Thyroid gland (tissue), 4 donors: ENCODE results near the gene ALOX15B.

Experiments
- POLR2A ChIP-seq, 2 donors: fragments of 450-650 bp; IDR thresholded peaks; one replicate each; pipeline ENCODE4 v1.6.1; 2017; ENCODE audit warnings: antibody characterized with exemption in 2 of 2, mild to moderate bottlenecking in 2 of 2, moderate library complexity in 1 of 2
- TF ChIP-seq, protein P1 (sequence below), 6 experiments: fragments of 200-600 bp in 3 of 6; fragments of 450-650 bp in 3 of 6; sonication (generic) in 3 of 6; IDR thresholded peaks; one replicate each; pipeline ENCODE4 v1.5.1; 2016 to 2019; ENCODE audit warnings: antibody characterized with exemption in 6 of 6, mild to moderate bottlenecking in 2 of 6, inconsistent platforms in 1 of 6, moderate library complexity in 1 of 6

DNA sequence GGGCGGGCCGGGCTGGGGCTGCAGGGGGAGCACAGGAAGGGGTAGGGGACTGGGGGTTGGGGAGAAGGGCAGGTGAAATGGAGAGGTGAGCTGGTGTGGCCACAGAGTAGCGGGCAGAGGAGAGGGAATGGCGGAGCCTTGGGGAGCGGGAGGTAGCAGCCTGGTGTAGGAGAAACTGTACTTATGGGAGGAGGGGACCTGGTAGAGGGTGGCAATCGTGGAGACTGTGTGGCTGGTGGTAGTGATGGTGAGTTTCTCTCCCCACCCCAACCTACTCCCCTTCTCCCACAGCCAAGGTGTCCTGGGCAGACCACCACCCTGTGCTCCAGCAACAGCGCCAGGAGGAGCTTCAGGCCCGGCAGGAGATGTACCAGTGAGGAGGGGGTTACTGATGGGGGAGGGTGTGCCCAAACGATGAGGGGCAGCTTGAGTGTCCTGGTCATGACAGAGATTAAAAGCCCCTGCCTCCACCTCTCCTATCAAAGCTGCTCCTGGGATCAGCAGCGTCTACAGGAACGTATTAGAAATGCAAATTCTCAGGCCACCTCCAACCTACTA is 831 bp downstream of the ALOX15B start:
- no peak for TF ChIP-seq POLR2A (IDR thresholded peaks at IDR 0.05)
- TF ChIP-seq, protein P1, sequence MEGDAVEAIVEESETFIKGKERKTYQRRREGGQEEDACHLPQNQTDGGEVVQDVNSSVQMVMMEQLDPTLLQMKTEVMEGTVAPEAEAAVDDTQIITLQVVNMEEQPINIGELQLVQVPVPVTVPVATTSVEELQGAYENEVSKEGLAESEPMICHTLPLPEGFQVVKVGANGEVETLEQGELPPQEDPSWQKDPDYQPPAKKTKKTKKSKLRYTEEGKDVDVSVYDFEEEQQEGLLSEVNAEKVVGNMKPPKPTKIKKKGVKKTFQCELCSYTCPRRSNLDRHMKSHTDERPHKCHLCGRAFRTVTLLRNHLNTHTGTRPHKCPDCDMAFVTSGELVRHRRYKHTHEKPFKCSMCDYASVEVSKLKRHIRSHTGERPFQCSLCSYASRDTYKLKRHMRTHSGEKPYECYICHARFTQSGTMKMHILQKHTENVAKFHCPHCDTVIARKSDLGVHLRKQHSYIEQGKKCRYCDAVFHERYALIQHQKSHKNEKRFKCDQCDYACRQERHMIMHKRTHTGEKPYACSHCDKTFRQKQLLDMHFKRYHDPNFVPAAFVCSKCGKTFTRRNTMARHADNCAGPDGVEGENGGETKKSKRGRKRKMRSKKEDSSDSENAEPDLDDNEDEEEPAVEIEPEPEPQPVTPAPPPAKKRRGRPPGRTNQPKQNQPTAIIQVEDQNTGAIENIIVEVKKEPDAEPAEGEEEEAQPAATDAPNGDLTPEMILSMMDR (IDR thresholded peaks at IDR 0.05) = no peak
